Activated CD4-positive, alpha-beta T cell treated with anti-CD3 and anti-CD28 coated beads for 36 hours (primary cell): ENCODE data around the gene BRAF. TPM values are rescaled to one million over a fixed set of nuclear protein-coding genes. Genes with fewer than 3 reads are reported as not detected.
"Not testable (repeated sequence)": the region's sequence is repeated elsewhere in the genome, so short reads cannot be mapped to it uniquely, and the experiment has no call there.

Source experiments
- ATAC-seq: fragments of 200-7000 bp; cut with Tn5 transposase; one replicate; pipeline ENCODE4 v1.10.0; 2021; ENCODE audit warnings: mild to moderate bottlenecking, moderate library complexity
- CTCF ChIA-PET: fragments of 350-600 bp; sonication (Branson Sonifier 250); formaldehyde crosslinking; loops from one replicate; lab custom pipeline; 2021; ENCODE audit warnings: antibody characterized with exemption; lab: Charles Lee
- POLR2A ChIA-PET: fragments of 350-600 bp; sonication (Branson Sonifier 250); formaldehyde crosslinking; loops from one replicate; lab custom pipeline; 2021; ENCODE audit warnings: antibody characterized with exemption, inconsistent platforms; lab: Charles Lee
- DNase-seq: peaks from one replicate; pipeline ENCODE4 v3.0.0-alpha.2; 2020
- H3K27ac Mint-ChIP-seq: one replicate; pipeline ENCODE4 v1.8.0; 2021; ENCODE audit warnings: mixed read lengths
- H3K27me3 Mint-ChIP-seq: one replicate; pipeline ENCODE4 v1.8.0; 2021; ENCODE audit warnings: mixed read lengths
- H3K36me3 Mint-ChIP-seq: one replicate; pipeline ENCODE4 v1.8.0; 2021; ENCODE audit warnings: low read depth, mixed read lengths
- H3K4me1 Mint-ChIP-seq: one replicate; pipeline ENCODE4 v1.8.0; 2021; ENCODE audit warnings: mixed read lengths
- H3K4me3 Mint-ChIP-seq: one replicate; pipeline ENCODE4 v1.8.0; 2021; ENCODE audit warnings: mild to moderate bottlenecking, moderate library complexity, mixed read lengths
- H3K9me3 Mint-ChIP-seq: one replicate; pipeline ENCODE4 v1.8.0; 2021; ENCODE audit warnings: low read depth, mixed read lengths
- intact Hi-C, 2 experiments: fragments of 100-400 bp; cut with DNase I in 1 of 2; cut with micrococcal nuclease in 1 of 2; formaldehyde crosslinking; loops; one replicate each; pipeline versions ENCODE4 v1.14.2 to v1.15.1; 2022 to 2024; cut with DNase I, micrococcal nuclease
- total RNA-seq, 2 experiments: library from RNA; stranded (reverse); gene quantifications; one replicate each; pipeline ENCODE4 v1.2.3, GENCODE V29; 2021

BRAF gene
- total RNA-seq, result 10 to 100 TPM; 30.8 to 47.2 TPM

GRCh38 chr7:140924821-140925421 is at the start of gene BRAF:
TSS of gene BRAF (minus strand) at chr7:140924929. CDS start at chr7:140924703, 226 bp downstream.
- ChIA-PET CTCF (no interaction called here), POLR2A (no interaction called here)
- Mint-ChIP-seq H3K4me3 (peak within 1 kb of the TSS; percentile 84), H3K36me3 (no peaks in the 10 kb centered on the region), H3K4me1 (peaks cover 7% of the 10 kb centered on the region), H3K9me3 (peaks cover 2% of the 10 kb centered on the region), H3K27me3 (no peaks in the 10 kb centered on the region), H3K27ac (peak within 1 kb of the TSS; percentile 98)
- peak; percentile 96 for DNase-seq
- peak; percentile 72 for ATAC-seq
- intact Hi-C loops, result loop anchor here (1.0 to 10.0 kb wide), 14 partner anchors 23 to 1882 kb away; partner anchors contain the start of genes MRPS33 (in 2 of the 2), MKRN1 (in 1 of the 2), NDUFB2 (in 1 of the 2) and RAB19 (in 1 of the 2)

- Mint-ChIP-seq H3K9me3 (no peaks in the 10 kb centered on the region), H3K36me3 (no peaks in the 10 kb centered on the region), H3K4me3 (no peak overlapping the region), H3K27me3 (no peaks in the 10 kb centered on the region), H3K4me1 (no peaks in the 10 kb centered on the region), H3K27ac (no peak overlapping the region)
- ATAC-seq (no peak), DNase-seq (no peak)
- ChIA-PET POLR2A (no interaction called here), CTCF (interaction anchor here (1.2 kb wide), 1 partner anchor 11 kb away, joined by 3 read pairs; no protein-coding TSS in a partner anchor)
- intact Hi-C loops, result no loop called here
Observed at GRCh38 chr7:140972876-140973829, 48.4 kb upstream of the BRAF start.

GRCh38 chr7:140972344-140972743 is 47.6 kb upstream of the BRAF start:
- DNase-seq (no peak), ATAC-seq (no peak)
- Mint-ChIP-seq H3K4me3 (no peak overlapping the region), H3K4me1 (no peaks in the 10 kb centered on the region), H3K27me3 (no peaks in the 10 kb centered on the region), H3K9me3 (no peaks in the 10 kb centered on the region), H3K36me3 (no peaks in the 10 kb centered on the region), H3K27ac (no peak overlapping the region)
- ChIA-PET POLR2A (no interaction called here), CTCF (interaction anchor here (1.2 kb wide), 2 partner anchors 12 to 161 kb away, joined by 3 read pairs; no protein-coding TSS in a partner anchor)
- intact Hi-C loops, result no loop called here

GRCh38 chr7:140967438-140967837 is 42.7 kb upstream of the BRAF start:
- H3K27ac Mint-ChIP-seq, result no peak overlapping the region
- DNase-seq (no peak), ATAC-seq (no peak)
- POLR2A ChIA-PET, result no interaction called here
- no peaks in the 10 kb centered on the region for H3K27me3 Mint-ChIP-seq
- CTCF ChIA-PET, result interaction anchor here (0.7 to 1.5 kb wide), 2 partner anchors 156 to 1855 kb away, joined by 3 to 5 read pairs; no protein-coding TSS in a partner anchor
- H3K9me3 Mint-ChIP-seq, result no peaks in the 10 kb centered on the region
- no peak overlapping the region for H3K4me3 Mint-ChIP-seq
- H3K4me1 Mint-ChIP-seq, result no peaks in the 10 kb centered on the region
- intact Hi-C loops, result no loop called here
- H3K36me3 Mint-ChIP-seq, result no peaks in the 10 kb centered on the region

- intact Hi-C loops, result no loop called here
- DNase-seq (no peak), ATAC-seq (no peak)
- no peaks in the 10 kb centered on the region for H3K36me3 Mint-ChIP-seq
- ChIA-PET POLR2A (no interaction called here), CTCF (no interaction called here)
- no peak overlapping the region for H3K27ac Mint-ChIP-seq
- H3K27me3 Mint-ChIP-seq, result no peaks in the 10 kb centered on the region
- no peaks in the 10 kb centered on the region for H3K4me1 Mint-ChIP-seq
- no peaks in the 10 kb centered on the region for H3K9me3 Mint-ChIP-seq
- no peak overlapping the region for H3K4me3 Mint-ChIP-seq
Observed at GRCh38 chr7:140966561-140967233, 42.0 kb upstream of the BRAF start.

GRCh38 chr7:140961117-140961516 is 36.4 kb upstream of the BRAF start:
- Mint-ChIP-seq H3K36me3 (no peaks in the 10 kb centered on the region), H3K4me1 (no peaks in the 10 kb centered on the region), H3K27ac (no peak overlapping the region), H3K27me3 (no peaks in the 10 kb centered on the region), H3K4me3 (no peak overlapping the region), H3K9me3 (no peaks in the 10 kb centered on the region)
- intact Hi-C loops, result no loop called here
- ATAC-seq (no peak), DNase-seq (no peak)
- ChIA-PET CTCF (no interaction called here), POLR2A (no interaction called here)

GRCh38 chr7:140956997-140957396 is 32.3 kb upstream of the BRAF start:
- H3K9me3 Mint-ChIP-seq, POLR2A ChIA-PET, CTCF ChIA-PET, H3K27ac Mint-ChIP-seq, H3K4me3 Mint-ChIP-seq, ATAC-seq, H3K4me1 Mint-ChIP-seq, DNase-seq, intact Hi-C loops, H3K27me3 Mint-ChIP-seq, H3K36me3 Mint-ChIP-seq: not testable (repeated sequence)

- intact Hi-C loops, result no loop called here
- ChIA-PET CTCF (interaction anchor here (0.6 kb wide), 1 partner anchor 278 kb away, joined by 3 read pairs; no protein-coding TSS in a partner anchor), POLR2A (no interaction called here)
- ATAC-seq (no peak), DNase-seq (no peak)
- no peaks in the 10 kb centered on the region for H3K9me3 Mint-ChIP-seq
- no peaks in the 10 kb centered on the region for H3K36me3 Mint-ChIP-seq
- no peak overlapping the region for H3K4me3 Mint-ChIP-seq
- H3K27me3 Mint-ChIP-seq, result peaks cover 5% of the 10 kb centered on the region
- H3K4me1 Mint-ChIP-seq, result no peaks in the 10 kb centered on the region
- H3K27ac Mint-ChIP-seq, result no peak overlapping the region
Observed at GRCh38 chr7:140945940-140946339, 21.2 kb upstream of the BRAF start.

- H3K36me3 Mint-ChIP-seq, H3K27ac Mint-ChIP-seq, CTCF ChIA-PET, H3K4me1 Mint-ChIP-seq, DNase-seq, H3K27me3 Mint-ChIP-seq, ATAC-seq, POLR2A ChIA-PET, H3K9me3 Mint-ChIP-seq, intact Hi-C loops, H3K4me3 Mint-ChIP-seq: not testable (repeated sequence)
Observed at GRCh38 chr7:140942242-140942641, 17.5 kb upstream of the BRAF start.

GRCh38 chr7:140940898-140941297 is 16.2 kb upstream of the BRAF start:
- ATAC-seq (no peak), DNase-seq (no peak)
- Mint-ChIP-seq H3K9me3 (no peaks in the 10 kb centered on the region), H3K4me3 (no peak overlapping the region), H3K4me1 (peaks cover 2% of the 10 kb centered on the region), H3K36me3 (no peaks in the 10 kb centered on the region), H3K27me3 (peaks cover 4% of the 10 kb centered on the region), H3K27ac (no peak overlapping the region)
- POLR2A ChIA-PET, result no interaction called here
- CTCF ChIA-PET, result interaction anchor here (0.6 kb wide), 2 partner anchors 22 to 1040 kb away, joined by 3 to 5 read pairs; no protein-coding TSS in a partner anchor
- intact Hi-C loops, result no loop called here

- no peak for DNase-seq
- no peak for ATAC-seq
- Mint-ChIP-seq H3K27ac (no peak overlapping the region), H3K9me3 (no peaks in the 10 kb centered on the region), H3K4me1 (peaks cover 2% of the 10 kb centered on the region), H3K4me3 (no peak overlapping the region), H3K36me3 (no peaks in the 10 kb centered on the region), H3K27me3 (peaks cover 1% of the 10 kb centered on the region)
- CTCF ChIA-PET, result no interaction called here
- intact Hi-C loops, result no loop called here
- POLR2A ChIA-PET, result no interaction called here
Observed at GRCh38 chr7:140937702-140938264, 13.1 kb upstream of the BRAF start.
